Nucleus accumbens (tissue), 56 donors: ENCODE results near the gene FERMT2.
"Not testable (repeated sequence)": the region's sequence is repeated elsewhere in the genome, so short reads cannot be mapped to it uniquely, and the experiment has no call there.

Experiments used
- DNase-seq, 56 donors: peaks; one replicate each; lab custom pipeline; 2025; lab: John Stamatoyannopoulos, UW

The FERMT2 gene

DNA sequence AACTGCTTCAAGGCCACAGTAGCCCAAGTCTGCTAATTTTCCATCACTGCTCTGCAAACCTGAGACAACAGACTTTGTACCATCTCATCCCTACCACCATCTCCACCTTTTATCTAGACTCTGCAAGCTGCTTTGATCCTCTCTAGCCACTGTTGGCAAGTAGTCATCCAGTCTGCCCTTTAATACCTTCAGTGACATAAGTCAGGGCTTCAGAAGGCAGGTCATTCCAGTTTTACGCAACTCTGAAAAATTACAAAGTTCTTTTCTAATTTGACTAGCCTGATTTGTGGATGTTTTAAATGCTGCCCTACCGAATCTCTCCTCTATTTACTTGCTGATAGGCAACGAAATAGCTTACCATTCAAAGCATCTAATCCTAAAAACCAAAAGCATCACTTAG, 2.8 kb downstream of the FERMT2 start:
- DNase-seq = no peak

DNA sequence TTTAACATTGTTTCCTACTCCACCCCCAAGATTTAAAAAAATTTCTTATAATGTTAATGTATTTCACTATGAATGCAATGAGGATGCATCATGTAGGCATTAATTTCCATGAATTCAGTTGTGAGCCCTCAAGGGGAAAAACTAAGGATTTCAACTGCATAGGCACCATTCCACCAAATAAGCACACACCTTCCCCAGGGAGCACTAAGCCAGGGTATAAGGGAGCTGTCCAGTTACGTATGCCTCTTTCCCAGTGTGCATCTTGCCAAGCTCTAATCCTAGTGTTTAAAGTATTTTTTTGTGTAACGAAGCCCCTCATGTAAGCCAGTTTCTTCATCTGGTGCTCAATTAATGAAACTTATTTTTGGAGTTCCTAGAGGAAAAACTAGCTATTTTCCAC, 6.6 kb downstream of the FERMT2 start:
- no peak for DNase-seq

DNA sequence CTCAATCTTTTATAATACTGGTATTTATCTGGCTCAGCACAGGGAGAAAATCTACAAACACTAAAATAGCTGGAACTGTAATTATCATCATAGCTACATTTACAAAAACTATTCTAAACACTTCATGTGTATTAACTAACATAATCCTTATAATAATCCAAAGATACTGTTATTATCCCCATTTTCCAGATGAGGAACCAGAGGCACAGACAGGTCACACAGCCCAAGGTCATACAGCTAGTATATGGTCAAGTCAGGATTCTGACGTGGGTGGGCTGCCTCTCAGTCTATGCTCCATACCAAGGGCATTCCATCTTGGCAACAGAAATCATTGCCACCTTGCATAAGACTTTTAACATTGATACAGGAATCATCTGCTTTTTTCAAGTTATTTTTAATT, 11.4 kb downstream of the FERMT2 start:
- DNase-seq = no peak

DNA sequence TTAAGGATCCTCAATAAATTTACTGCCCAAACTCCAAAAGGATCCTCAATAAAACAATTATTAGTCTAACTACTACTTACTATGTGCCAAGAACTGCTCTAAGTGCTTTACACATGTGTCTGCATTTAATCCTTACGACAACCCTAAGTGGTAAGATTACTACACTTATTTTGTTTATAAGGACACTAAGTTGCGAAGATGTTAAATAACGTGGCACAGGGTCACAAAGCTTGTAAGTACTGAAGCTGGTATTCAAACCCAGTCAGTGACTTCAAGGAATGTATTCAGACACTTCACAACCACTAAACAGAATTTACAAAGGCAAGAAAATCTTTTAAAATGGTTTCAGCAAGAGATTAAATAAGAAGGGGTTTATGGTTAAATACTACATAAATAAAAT, 13.0 kb downstream of the FERMT2 start:
- no peak for DNase-seq

DNA sequence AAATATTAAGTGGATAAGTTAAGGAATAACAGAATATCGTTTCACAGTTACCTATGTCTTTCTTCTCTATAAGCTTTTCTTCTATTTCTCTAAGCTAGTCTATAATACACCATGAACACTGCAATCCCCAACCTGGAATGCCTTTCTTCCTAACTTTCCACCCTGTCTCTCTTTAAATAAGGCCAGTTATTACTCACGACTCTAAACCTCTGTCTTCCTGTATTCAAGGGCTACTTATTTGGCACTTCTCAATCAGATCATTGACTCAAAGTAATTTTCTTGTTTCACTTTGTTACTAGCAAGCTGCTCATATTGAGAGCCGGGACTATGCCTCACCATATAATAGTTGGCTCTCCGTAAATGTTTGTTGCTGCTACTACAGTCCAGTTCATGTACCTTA, 13.5 kb downstream of the FERMT2 start:
- DNase-seq = no peak

DNA sequence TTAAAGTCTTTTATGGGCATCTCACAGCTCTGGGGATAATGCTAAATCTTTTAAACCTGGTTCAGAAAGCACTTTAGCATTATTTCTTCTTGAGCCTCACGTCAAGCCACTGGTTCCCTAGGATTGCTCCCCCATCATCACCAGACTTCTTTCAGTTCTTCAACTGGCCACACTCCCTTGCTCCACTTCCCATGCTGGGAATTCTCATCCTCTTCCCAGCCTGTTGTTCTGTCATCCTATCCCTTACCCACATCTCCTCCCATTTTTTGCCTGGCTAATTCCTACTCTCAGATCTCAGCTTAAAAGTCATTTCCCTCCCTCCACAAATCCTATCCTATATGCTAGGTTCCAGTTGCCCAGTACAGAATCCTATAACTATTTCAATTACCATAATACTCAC, 14.4 kb downstream of the FERMT2 start:
- DNase-seq = no peak

DNA sequence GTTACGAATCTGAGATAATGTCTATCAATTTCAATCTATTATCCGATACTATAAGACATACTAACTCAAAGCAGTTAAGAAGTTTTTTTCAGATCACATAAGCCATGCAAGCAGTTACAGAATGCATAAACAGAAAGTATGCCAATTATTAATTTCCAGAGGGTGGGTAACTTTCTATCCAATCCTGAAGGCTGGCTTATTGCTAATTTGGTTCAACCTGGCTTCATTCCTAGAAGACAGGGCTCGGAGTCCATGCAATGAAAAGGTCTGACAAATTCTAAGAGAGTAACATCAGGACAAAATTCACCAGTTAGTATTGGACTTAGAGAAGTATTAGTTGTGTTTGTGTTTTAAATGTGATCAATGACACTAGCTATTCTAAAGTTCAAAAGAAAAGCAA, 15.0 kb downstream of the FERMT2 start:
- no peak for DNase-seq

DNA sequence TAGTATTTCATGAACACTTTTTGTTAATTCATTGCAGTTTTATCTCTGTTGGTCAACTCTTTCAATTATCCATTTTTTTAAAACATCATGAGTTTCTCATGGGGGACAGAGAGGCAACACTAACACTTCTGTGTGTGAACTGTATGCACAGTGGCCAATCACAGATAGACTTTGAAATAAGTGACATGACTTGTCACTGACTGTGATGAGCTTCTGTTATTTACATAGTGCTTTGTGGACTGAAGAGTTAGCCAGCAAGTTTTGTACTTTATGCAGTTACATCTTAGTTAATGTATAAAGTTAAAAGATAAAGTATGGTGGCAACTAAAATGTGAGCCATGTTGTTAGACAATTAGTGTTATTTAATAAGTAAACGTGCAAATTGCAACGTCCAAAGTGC, 16.1 kb downstream of the FERMT2 start:
- no peak for DNase-seq

DNA sequence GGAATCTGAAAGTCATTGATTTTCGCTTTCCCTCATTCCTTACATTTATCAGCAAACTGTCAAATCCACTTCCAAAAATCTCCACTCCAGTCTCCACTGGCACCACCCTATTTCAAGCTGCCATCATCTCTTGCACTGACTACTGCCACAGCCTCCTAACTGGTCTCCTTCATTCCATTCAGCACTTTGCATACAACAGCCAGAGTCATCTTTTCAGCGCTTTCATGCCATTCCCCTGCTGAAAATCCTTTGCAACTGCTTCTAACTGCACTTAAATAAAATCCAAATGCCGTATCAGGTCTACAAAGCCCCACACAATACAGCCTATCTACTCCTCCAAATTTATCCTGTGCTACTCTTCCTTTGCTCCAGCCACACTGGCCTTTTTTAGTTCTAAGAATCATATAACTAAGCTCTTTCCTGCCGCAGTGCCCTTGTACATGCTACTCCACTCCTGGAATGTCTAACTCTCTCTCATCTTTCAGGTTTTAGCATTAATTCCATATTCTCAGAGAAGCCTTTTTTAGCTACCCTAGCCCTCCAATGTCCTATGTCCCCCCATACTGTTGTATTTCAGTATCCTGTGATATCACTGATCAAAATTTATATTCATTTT, 21.6 kb downstream of the FERMT2 start:
- DNase-seq = no peak

DNA sequence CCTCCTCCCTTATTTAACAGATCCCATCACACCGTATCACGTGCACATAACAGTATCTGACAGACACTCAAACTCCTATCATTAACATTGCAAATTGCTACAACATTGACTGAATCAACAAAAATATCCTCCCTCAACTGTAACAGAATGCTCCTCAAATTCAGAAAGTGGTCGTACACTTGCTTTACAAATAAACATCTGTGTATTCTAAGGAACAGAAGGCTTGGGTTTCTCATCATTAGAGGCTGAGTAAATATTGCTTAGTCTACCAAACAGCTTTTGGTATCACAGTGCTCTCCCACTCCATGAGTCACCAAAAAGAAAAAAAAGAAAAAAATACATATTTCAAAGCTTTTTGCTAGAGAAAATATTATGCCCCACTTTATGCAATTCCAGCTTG, 23.9 kb downstream of the FERMT2 start:
- no peak for DNase-seq

DNA sequence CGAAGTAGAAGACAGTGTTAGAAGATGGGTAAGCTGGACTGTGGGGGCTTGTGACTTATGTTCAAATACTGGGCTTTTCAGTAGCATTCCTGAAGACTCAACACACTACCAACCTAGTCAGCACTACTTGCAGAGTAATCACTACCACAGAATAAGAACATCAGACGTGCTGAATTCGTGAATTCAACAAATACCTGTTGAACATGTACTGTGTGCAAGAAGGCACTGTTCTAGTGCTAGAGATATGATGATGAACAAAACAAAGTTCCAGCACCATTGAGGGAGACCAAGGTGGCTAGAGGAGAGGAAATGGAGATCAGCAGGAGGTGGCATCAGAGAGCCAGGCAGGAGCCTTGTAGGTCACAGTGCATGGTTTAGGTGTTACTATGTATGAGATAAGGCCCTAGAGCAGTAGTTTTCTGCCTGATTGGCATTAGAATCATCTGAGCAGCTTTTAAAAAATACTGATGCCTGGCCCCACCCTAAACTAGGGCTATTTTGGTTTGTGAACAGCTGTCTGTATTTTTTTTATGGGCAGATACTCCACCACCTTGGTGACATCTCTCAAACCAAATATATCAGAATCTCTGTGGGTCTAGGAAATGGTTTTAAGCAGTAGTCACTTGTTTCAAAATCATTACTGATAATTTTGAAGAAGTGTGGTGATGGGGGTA, 26.8 kb downstream of the FERMT2 start:
- no peak for DNase-seq

DNA sequence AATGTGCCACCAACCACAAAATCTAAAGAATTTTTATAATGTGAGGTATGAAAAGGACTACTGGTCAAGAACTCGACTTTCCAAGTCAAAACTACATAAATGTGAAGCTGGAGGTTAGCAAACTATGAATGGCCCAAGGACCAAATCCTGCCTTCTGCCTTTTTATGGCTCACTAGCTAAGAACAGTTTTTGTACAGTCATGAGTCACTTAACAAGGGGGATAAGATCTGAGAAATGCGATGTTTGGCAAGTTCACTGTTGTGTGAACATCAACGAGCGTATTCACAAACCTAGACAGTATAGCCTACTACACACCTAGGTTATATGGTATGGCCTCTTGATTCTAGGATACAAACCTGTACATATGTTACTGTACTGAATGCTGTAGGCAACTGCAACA, 28.2 kb downstream of the FERMT2 start:
- no peak for DNase-seq

DNA sequence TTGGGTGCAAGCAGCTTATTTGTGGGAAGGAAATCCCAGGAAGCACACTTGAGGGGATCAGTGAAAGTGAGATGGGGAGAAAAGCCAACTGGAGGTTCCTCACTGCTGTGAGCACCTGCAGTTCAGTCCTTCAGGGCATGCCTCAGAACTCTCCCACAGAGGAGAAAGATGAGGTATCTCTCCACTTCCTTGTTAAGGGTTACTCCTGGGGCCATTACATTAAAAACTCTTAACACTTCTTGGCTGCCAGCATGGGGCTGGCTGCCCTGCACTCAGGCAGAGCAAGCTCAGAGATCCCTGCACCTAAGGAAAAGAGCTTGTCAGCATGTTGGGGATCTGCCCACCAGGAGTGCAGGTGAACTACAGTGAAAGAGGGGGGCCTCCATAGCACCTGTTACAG, 28.8 kb downstream of the FERMT2 start:
- no peak for DNase-seq

DNA sequence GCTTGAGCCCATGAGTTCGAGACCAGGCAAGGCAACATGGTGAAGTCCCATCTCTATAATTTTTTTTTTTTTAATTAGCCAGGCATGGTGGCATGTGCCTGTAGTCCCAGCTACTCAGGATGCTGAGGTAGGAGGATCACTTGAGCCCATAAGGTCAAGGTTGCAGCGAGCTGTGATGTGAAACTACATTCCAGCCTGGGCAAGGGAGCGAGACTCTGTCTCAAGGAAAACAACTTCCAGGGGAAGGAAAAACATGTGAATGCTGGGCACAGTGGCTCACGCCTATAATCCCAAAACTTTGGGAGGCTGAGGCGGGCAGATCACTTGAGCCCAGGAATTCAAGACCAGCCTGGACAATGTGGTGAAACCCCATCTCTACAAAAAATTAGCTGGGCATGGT, 30.4 kb downstream of the FERMT2 start:
- not testable (repeated sequence) for DNase-seq

DNA sequence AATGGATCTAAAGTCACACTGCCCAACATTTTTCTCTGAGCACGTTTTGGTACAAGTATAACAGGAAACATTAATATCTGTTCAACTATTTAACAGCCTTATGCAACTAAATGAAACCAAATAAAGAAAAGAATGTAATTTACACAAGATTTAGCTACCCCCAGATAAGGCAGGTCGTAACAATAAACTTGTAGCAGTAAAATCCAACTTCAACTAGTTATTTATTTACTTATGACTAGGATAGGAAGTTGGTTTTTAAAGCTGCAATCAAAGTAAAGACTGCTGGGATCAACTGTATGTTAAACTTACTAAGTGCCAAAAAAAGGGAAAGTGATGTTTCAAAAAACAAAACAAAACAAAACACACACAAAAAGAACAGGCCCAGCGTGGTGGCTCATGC, 30.9 kb downstream of the FERMT2 start:
- no peak for DNase-seq

DNA sequence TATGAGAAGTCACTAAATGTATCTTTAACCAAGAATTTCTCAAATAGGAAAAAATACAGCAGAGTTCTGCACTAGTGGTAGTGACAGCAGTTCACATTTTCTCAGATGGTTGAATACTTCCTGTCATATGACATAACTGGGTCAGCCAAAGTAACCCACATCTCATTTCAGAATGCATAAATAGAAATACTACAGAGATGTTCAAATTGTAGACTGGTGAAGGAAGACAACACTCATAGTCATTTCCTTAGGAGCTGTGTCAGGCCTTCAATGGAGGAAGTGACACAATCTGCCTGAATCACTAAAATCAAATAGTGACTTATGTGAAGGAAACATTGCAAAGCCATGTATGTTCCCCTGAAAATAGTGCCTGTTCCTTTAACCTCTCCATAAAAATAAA, 32.4 kb downstream of the FERMT2 start:
- DNase-seq = no peak

DNA sequence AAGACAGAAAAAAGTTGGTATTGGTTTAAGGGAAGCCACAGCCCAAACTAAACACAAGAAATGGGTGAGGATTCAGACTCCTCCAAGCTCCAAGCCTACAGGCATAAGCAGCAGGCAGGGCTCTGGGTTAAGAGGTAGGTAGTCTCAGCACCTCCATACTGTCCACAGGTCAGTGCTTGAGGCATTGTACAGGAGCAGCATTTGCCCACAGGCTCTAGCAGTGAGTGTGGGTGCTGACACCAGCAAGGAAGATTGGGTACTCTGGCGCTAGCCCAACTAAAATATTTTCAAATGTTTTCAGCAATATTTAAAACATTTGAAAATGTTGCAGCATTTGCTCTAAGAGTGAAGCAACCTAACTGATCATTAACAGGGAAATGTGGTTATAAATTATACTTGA, 33.1 kb downstream of the FERMT2 start:
- DNase-seq = no peak

DNA sequence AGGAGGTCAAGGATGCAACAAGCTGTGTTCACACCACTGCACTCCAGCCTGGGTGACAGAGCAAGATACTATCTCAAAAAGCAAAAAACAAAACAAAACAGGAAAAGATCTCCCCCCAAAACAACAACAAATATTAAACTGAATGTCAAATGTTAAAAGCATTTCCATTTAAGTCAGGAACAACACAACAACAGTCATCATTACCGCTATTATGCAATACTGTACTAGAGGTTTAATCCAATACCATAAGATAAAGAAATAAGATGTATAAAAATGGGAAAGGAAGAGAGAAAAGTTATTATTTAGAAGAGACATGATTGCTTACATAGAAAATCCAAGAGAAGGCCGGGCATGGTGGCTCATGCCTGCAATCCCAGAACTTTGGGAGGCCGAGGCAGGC, 36.6 kb downstream of the FERMT2 start:
- no peak for DNase-seq

DNA sequence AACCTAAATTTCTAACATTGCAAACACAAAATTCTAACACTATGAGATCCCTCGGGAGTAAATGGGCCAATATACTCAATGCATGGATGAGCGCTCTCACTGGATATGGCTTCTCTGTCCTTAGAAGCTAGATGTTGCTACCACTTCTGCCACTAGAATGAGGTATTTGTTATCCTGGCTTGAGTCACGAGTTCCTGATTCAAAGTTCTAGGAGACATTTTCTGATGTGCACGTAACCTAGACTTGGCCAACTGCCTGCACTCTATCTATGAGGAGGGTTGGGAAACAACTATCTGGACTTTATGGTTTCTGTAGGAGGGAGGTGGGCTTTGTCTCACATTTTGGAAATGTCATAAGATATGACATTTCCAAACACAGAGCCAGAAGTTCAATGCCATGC, 37.6 kb downstream of the FERMT2 start:
- DNase-seq = no peak

DNA sequence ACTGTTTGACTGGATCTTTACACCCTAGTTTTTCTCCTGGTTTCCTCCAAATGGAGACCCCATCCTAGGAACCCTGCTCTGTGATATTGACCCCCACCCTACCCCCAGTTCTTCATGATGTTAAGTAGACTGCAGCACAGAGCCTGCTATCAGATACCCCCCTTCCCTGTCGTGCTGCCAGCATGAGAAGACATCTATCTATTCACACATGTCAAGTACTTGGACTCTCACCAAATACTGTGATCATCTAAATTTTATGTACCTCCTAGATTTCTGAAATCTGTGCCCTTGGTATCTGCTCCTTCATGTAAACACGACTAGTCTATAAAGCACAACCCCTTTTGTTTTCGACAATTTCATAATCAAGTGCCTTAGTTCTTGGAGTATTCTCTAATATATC, 38.9 kb downstream of the FERMT2 start:
- DNase-seq = no peak

DNA sequence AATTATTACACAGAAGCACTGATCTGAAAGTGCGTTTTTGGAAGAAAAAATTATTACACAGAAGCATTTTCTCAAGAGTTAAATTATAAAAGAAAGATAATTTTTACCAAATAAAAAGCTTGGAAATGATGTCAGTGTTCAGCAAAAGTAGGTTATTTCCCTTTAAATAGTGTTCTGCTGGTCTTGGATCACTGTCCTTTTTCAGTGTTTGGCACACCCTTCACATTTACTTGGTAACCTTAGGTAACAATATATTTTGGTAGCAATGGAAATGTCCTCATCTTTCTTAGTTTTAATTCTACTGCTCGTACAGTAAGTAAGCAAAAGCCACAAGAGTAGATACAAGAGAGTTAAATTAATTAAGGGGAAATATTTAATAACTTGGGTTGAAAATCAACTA, 40.3 kb downstream of the FERMT2 start:
- no peak for DNase-seq

DNA sequence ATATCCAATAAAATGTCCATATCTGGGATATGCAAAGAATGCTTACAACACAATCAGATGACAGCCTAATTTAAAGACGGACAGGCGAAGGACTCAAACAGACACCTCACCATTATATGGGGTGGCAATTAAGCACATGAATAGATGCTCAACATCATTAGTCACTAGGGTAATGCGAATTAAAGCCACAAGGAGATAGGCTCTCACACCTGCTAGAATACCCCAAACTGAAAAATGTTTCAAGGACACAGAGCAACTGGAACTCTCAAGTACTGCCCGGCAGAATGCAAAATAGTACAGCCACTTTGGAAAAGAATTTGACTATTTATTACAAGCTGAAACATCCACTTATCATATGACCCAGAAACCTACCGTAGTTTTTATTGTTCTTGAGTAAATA, 42.9 kb downstream of the FERMT2 start:
- DNase-seq = no peak

DNA sequence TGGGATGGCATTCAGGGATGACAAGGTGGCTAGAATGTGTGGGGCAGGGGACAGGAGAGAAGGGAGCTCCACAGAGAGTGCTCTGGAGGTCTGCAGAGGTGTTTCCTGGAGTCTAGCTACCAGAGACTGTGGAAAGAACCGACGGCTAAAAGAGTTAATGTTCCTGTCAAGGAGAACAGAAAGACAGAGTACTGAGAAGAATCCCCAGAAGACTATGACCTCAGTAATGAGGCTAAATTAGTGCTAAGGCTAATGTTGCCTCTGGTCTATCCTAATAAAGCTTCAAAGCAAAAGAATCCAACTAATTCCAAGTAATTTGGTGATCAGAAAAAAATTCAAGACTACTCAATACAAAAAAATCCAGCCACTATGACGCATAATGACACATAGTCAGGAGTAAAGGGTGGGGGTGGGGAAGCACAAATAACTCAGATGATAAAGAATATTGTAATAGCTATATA, 44.7 kb downstream of the FERMT2 start:
- DNase-seq = no peak
